SHP77 (cell line): ENCODE data around the gene TEAD2.
"Not testable (repeated sequence)": the region's sequence is repeated elsewhere in the genome, so short reads cannot be mapped to it uniquely, and the experiment has no call there.

Experiments
- DNase-seq, 2 experiments: peaks; one replicate each; lab custom pipeline; 2025; lab: John Stamatoyannopoulos, UW

TEAD2 gene

DNA sequence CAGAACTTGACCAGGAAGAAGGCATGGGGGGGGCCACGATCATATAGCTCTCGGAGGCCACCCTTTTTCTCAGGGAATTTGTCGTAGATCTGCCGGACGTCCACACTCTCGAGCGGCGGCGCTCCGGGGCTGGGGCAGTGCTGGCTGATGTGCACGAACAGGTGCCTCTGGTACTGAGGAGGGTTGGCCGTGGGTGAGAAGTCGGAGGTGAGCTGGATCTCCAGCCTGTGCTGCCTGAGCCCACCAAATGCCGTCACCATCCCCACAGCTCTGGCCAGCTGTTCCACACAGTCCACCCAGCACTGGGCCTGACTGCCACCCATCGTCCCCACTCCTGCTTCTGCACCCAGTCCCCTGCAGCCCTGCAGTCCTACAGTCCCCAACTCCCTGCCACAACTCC lies 15.0 kb downstream of the TEAD2 start:
- DNase-seq: no peak

DNA sequence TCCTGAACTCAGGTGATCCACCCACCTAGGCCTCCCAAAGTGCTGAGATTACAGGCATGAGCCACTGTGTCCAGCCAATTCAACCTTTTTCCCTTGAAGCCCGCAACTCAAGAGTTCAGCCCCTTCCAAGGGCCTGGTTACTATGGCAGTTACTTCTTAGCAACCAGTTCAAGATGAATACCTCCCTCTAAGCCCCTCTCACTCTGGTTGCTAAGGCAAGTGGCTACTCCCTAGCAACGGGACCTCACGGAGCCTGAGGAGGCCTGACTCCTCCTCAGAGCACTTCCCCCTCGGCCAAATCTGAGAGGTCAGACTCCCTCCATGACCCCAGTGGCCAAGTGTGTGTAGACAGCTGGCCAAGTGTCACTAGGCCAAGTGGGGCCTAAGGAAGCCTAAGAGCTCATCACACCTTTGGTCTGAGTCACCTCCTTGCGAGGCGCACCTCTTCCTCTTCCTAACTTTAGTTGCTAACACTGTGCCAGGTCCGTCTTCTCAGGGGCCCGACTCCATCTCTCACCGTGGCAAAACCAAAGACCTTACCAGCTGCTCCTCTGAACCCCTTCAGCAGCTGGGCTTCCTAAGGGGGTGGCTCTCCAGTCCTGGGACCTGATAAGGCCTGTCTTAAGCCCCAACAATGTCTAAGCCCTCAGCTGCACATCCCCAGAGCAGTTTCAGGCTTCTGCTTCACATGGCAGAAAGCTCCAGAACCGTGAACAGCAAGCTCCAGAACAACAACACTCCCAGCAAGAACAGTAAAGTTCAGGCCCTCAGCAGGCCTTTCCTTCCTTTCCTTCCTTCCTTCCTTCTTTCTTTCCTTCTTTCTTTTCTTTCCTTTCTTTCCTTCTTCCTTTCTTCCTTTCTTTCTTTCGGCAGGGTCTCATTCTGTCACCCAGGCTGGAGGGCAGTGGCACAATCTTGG lies 17.5 kb downstream of the TEAD2 start:
- no peak for DNase-seq

DNA sequence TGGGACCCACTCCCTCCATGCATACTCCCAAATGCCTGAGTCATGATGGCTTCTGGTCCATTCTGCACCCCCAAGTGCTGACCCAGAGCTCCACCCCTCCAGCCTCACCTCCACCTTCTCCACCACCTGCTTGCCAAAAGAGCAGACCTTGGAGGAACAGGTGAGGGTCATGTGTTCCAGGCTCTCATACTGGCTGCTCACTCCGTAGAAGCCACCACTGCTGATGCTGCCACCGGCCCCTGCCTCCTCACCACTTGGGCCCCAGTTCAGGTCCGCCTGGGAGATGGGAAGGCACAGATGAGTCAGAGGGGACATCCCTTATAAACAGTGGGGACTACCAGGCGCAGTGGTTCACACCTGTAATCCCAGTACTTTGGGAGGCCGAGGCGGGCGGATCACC lies 19.1 kb downstream of the TEAD2 start:
- no peak for DNase-seq

DNA sequence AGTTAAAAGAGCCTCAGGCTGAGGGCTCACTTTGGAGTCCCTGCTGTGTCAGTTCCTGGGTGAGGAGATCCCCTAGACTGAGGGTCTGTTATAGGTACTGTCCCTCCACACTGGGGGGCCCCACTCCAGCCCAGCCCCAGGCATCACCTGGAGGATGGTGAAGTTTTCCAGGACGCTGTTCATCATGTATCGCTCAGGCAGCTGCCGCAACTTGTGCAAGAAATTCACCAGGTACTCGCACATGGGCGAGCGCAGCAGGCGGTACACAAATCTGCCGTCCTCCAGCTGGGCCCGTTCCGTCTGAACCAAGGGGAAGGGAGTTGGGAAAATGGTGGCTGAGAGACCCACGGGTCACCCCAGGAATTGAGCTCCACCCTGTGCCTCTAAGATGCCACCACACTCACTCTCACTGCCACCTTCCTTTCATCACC lies 19.9 kb downstream of the TEAD2 start:
- DNase-seq: no peak

DNA sequence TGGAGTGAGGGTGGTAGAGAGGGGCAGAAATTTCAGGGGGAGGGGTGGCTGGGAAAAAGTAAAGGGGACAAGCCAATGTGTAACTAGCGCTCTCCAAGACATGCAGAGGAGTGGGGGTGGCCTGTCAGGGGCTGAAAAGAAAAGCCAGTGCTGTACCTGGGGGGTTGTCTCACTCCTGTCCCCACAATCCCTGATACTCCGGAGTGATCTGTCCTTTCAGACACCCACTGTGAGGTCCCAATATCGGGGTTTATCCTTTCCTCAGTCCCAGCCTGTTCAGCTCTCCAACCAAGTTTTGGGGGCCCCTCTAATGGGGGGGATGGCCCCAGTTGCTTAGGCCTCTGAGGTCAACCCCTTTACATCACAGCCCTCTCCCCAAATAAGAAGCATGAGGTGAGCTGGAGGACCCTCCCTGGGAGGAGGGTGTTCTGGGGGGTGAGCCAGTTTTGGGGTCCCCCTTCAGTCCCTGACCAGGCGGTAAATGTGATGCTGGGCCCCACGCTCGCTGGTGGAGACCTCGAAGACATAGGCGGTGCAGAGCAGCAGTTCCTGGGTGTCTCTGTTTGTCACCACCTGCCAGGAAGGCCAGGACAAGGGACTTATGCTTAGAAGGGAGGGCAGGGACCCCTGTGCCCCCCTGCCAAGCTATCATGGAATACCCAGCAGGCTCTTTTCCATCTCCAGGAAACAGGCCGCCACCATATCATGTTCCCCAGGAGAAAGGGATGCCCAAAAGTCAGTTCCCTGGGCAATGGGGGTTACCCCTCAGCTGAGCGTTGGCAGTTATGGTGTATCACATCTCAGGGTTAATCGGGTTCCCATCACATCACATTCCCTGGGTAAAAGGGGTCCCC lies 21.1 kb downstream of the TEAD2 start:
- DNase-seq: no peak

DNA sequence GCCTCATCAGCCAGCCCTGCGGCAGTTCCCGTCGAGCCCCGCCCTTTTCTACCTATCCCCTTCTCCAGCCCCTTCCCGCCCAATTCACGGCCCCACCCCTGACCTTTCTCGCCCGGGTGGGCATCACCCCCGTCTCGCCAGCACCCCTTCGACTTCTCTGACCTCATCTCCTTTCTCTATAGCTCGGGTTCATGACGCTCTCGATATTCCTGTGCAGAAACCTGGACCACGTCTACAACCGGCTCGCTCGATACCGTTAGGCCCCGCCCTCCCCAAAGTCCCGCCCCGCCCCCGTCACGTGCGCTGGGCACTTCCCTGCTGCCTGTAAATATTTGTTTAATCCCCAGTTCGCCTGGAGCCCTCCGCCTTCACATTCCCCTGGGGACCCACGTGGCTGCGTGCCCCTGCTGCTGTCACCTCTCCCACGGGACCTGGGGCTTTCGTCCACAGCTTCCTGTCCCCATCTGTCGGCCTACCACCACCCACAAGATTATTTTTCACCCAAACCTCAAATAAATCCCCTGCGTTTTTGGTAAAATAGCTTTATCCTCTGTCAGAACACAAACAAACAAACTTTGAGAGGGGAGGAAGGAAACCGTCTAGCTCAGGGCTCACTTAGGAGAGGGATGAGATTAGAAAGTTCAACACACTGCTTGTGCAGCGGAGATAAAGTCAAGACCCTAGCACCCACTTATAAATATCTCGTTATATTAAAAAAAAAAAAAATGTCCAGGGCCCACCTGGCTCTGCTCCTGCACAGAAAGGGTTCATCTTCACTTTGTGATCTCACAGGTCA lies 21.9 kb downstream of the TEAD2 start:
- peak in 1 of 2 experiments; percentile 46 for DNase-seq

DNA sequence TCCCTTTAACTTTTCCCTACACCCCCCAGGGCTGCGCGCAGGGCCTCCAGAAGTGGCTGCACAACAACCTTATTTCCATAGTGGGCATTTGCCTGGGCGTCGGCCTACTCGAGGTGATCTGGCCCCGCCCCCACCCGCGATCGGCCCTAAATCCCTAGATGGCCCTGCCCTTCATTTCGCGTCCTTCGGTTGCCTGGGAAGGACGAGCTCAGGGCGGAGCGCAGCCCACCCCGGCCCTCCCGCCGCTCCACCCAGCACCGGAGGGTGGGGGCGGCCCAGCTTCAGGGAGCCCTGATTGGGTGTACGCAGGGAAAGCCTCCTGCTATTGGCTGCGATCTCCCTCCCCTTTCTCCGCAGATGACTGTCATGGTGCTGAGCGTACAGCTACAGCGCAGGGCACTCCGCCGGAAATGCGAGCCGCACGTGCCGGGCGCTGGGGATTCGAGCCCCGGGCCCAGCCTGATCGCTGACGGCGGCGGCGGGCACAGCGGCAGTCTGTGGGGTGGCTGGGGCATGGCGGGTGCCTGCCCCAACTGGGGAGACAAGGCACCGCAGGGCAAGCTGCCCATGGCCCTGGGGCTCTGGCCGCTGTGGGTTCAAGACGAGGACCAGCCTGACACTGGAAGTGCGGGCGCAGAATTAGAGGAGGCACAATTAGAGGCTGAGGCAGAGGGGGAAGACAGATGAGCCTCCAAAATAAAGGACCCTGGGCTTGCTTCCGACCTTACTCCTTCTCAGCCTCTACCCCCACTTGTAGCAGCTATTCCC lies 22.7 kb downstream of the TEAD2 start:
- no peak for DNase-seq

DNA sequence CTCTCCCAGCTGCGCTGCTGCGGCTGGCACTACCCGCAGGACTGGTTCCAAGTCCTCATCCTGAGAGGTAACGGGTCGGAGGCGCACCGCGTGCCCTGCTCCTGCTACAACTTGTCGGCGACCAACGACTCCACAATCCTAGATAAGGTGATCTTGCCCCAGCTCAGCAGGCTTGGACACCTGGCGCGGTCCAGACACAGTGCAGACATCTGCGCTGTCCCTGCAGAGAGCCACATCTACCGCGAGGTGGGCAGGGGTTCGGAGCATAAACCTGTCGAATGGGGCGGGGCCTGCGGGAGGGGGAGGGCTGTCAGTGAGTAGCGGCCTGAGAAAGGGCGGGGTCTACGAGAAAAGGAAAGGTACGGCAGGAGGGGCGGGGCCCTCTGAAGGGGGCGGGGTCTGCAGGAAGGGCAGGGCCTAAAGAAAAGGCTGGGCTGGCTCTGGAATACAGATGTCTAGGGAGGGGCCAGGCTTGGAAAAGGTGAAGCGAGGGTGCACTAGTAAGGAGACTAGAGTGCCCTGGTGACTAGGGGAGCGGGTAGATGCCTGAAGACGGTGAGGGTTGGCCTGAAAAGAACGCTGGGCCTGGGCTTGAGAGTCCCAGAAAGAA lies 23.4 kb downstream of the TEAD2 start:
- no peak for DNase-seq

DNA sequence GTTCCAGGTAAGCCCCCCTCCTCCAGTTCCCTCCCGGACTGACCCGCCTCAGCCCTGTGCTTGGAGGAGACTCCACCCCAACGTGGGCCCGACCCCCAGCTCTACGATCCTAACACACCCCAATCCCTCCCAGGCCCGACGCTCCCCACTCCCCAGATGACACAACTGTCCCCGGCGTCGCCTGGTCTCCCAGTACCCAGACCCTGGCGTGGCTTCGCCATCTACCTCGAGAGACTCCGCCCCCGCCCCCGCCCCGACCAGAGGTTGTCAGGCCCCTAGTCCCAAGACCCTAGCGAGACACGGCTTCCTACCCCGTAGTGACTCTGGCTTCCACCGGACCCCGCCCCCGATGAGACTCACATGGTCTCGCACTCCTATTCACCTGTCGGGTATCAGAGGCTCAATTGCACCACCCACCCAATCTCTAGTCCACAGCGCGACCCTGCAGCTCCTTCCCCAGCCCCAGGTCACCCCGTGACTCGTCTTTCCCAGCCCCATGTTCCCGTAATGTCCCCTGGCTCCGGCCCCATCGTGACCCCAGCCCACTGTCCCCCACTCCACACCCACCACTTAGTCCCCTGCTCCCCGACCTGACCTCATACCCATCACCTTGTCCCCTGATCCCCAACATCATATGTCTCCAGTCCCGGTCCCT lies 24.1 kb downstream of the TEAD2 start:
- DNase-seq: no peak

DNA sequence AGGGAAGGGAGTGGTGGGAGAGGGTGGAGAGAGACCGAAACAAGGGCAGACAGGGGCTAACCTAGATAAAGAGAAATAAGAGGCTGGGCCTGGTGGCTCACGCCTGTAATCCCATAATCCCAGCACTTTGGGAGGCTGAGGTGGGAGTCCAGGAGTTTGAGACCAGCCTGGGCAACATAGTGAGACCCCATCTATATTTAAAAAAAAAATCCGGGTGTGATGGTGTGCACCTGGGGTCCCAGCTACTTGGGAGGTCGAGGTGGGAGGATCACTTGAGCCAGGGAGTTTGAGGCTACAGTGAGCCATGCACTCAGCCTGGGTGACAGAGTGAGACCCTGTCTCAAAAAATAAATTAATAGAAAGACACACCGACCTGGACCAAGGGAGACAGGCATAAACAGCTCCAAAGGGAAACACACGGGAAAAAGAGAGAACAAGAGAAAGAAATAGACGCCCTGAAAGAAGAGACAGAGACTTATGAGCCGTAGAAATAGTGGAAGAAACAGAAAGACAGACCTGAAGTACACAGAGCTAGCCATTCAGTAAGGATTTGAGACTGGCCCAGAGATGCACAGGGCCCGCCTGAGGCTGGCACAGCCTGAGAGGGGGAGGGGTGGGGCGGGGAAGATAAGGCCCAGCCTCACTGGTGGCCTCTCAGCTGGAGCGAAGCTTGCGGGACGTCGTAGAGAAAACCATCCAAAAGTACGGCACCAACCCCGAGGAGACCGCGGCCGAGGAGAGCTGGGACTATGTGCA lies 24.8 kb downstream of the TEAD2 start:
- DNase-seq: no peak

DNA sequence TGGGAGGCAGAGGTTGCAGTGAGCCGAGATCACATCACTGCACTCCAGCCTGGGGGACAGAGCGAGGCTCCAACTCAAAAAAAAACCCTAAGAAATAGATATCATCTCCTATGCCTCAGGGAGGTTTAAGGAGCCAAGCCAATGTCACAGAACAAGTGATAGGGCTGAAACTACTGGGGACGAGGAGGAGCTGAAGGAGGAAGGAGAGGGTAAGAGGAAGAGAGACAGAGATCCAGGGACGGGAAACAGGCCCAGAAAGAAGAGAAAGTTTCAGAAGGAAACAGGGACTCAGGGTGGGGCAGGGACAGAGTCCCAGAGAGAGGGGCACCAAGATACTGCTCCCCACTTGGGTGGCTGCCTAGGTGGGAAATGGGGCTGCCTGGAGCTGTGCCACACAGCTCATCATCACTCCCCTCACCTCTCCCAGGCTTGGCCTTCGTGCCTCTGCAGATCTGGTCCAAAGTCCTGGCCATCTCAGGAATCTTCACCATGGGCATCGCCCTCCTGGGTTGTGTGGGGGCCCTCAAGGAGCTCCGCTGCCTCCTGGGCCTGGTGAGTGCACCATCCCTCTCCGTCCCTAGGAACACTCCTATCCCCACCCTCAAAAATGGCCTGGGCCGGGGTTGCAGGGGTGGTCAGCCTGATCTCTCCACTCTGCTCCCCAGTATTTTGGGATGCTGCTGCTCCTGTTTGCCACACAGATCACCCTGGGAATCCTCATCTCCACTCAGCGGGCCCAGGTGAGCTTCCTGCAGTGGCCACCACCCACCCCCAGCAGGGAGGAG lies 25.5 kb downstream of the TEAD2 start:
- DNase-seq: no peak

DNA sequence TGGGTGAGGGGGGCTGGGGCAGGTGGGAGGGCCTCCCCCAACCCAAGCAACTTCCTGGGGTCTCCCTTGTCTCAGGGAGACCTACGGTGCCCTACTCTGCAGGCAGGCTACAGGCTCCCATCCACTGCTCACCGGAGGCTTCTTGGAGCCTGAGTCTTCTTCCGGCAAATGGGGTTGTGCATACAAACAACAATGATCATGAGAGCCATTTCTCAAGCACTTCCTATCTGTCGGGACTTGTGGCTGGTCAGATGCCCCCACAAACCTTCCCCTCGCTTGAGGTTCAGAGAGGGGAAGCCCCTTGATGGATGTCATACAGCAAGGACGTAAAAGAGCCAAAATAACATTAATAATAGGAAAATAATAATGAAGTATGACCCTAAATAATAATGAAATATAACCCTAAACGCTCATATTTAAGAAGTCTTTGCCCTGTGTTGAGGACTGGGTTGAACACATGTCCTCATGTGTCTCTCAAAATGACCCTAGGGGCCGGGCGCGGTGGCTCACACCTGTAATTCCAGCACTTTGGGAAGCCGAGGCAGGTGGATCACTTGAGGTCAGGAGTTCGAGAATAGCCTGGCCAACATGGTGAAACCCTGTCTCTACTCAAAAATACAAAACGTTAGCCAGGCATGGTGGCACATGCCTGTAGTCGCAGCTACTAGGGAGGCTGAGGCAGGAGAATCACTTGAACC lies 26.3 kb downstream of the TEAD2 start:
- DNase-seq: no peak

DNA sequence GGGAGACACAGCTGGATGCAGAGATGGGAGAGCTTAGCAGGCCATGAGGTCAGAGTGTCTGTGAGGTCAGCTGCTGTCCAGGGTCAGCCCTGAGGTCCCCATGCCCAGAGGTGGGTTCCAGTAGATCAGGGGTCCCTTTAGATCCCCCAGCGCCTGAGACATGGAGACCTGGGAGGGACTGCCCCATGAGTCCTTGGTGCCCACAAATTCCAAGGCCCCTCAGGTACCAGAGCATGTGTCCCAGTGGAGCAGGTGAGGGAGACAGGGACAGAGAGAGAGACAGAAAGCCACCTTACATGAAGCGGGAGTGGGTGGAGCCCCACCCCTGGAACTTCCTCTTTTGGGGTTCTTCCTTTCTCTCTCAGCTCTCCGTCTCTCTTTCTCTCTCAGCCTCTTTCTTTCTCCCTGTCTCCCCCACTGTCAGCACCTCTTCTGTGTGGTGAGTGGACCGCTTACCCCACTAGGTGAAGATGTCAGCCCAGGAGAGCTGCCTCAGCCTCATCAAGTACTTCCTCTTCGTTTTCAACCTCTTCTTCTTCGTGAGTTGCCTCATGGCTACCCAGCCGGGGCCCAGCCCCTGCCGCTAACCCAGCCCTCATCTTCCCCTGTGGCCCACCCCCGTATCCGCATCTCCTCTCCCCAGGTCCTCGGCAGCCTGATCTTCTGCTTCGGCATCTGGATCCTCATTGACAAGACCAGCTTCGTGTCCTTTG lies 27.0 kb downstream of the TEAD2 start, which contains the start of gene CD37:
Gene CD37, plus strand, starts transcription at position 336 of the 713 bp plus-strand sequence. Its CDS starts 135 bp downstream, at position 471.
- no peak for DNase-seq

DNA sequence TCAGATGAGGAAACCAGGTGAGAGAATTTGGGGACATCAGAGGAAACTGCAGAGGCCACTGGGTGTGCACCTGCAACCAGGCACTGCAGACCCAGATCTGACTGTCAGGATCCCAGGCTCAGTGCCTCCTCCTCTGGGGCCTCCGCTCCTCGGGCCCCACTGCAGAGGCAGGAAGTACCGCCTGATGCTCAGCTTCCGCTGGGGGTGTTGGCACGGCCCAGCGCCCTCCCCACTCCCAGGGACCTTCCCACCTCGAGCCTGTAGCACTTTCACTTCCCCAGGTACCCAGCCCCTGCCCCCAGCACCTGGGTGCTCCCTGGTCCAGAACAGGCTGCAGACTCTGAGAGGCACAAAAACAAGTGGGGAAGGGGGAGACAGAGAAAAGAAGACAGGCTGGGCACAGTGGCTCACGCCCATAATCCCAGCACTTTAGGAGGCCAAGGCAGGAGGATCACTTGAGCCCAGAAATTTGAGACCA lies 28.4 kb downstream of the TEAD2 start:
- DNase-seq: no peak

DNA sequence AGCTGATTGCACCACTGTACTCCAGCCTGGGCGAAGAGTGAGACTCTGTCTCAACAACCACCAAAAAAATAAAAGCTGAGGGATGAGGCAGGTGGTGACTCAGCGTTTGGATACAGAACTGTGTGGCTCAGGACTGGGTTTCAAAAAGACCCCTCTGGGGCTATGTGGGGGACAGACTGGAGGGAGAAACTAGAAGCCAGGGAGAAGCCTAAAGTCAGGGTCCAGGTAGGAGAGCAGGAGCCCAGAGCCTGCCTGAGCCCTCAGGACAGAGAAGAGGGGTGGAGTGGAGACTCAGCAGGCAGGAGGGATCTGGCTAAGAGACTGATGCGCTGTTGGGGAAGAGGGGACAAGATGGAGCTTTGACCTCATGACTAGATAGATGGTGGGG lies 28.8 kb downstream of the TEAD2 start:
- no peak for DNase-seq

DNA sequence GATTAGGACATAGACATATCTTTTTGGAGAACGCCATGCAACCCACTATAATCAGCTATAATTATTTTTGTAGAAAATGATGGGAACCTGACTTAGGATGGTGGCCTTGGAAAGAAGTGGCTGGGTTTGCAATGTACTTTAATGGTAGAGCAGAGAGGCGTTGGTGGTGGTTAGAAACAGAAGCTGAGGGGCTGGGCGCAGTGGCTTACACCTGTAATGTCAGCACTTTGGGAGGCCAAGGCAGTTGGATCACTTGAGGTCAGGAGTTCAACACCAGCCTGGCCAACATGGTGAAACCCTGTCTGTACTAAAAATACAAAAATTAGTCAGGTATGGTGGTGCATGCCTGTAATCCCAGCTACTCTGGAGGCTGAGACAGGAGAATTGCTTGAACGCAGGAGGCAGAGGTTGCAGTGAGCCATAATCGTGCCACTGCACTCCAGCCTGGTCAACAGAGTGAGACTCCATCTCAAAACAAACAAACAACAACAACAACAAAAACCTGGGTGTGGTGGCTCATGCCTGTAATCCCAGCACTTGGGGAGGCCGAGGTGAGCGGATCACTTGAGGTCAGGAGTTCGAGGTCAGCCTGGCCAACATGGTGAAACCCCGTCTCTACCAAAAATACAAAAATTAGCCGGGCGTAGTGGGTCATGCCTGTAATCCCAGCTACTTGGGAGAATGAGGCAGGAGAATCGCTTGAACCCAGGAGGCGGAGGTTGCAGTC lies 29.4 kb downstream of the TEAD2 start:
- not testable (repeated sequence) for DNase-seq

DNA sequence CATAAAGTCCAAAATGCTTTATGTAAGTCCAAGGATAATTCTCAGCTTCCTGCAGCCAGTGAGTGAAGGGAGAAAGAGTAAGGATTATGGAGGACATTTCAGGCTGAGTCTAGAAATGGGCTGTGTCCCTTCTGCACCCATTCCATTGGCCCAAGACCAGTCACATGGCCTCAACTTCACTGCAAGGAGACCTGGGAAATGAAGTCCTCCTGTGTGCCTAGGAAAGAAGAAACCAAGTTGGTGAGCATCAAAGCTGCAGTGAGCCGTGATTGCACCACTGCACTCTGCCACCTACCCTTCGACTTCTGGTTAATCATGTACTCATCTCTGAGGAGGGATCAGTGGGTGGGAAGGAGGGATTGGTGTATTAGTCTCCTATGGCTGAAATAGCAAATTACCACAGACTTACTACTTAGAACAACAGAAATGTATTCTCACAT lies 30.6 kb downstream of the TEAD2 start:
- no peak for DNase-seq
